Dedifferentiated amniotic fluid mesenchymal stem cell (primary cell): Measurements from ENCODE around the gene MYOCD.

ENCODE experiments used
- DNase-seq: peaks from one replicate; pipeline ENCODE4 v3.0.0-alpha.2; 2016; ENCODE audit errors: extremely low spot score

Gene MYOCD

GRCh38 chr17:12641084-12641483, 24.6 kb upstream of the MYOCD start:
- no peak for DNase-seq

- DNase-seq, result no peak
Measured at GRCh38 chr17:12642034-12642433, 23.7 kb upstream of the MYOCD start.

GRCh38 chr17:12643822-12644221, 21.9 kb upstream of the MYOCD start:
- DNase-seq, result no peak

GRCh38 chr17:12644623-12645022, 21.1 kb upstream of the MYOCD start:
- DNase-seq, result no peak

GRCh38 chr17:12646761-12647422, 18.8 kb upstream of the MYOCD start:
- DNase-seq, result no peak

GRCh38 chr17:12648498-12648897, 17.2 kb upstream of the MYOCD start:
- DNase-seq, result no peak

- no peak for DNase-seq
Measured at GRCh38 chr17:12655936-12656335, 9.8 kb upstream of the MYOCD start.

GRCh38 chr17:12656354-12656753, 9.3 kb upstream of the MYOCD start:
- DNase-seq, result no peak

GRCh38 chr17:12659500-12659899, 6.2 kb upstream of the MYOCD start:
- no peak for DNase-seq

- no peak for DNase-seq
Measured at GRCh38 chr17:12664252-12664651, 1.4 kb upstream of the MYOCD start.

GRCh38 chr17:12664894-12665262, 812 bp upstream of the MYOCD start:
- DNase-seq, result no peak

GRCh38 chr17:12666718-12667117, 1.0 kb downstream of the MYOCD start:
- DNase-seq, result no peak

GRCh38 chr17:12667299-12667958, 1.7 kb downstream of the MYOCD start:
- DNase-seq, result peak; percentile 64

GRCh38 chr17:12671906-12672305, 6.2 kb downstream of the MYOCD start:
- DNase-seq, result no peak

- DNase-seq, result no peak
Measured at GRCh38 chr17:12672947-12673346, 7.3 kb downstream of the MYOCD start.

- no peak for DNase-seq
Measured at GRCh38 chr17:12673788-12674187, 8.1 kb downstream of the MYOCD start.

GRCh38 chr17:12680407-12680897, 14.8 kb downstream of the MYOCD start:
- no peak for DNase-seq

GRCh38 chr17:12680993-12681392, 15.3 kb downstream of the MYOCD start:
- DNase-seq, result no peak

- no peak for DNase-seq
Measured at GRCh38 chr17:12683299-12683698, 17.6 kb downstream of the MYOCD start.

GRCh38 chr17:12686486-12686885, 20.8 kb downstream of the MYOCD start:
- DNase-seq, result no peak

- DNase-seq, result no peak
Measured at GRCh38 chr17:12688382-12688781, 22.7 kb downstream of the MYOCD start.

GRCh38 chr17:12691173-12691572, 25.5 kb downstream of the MYOCD start:
- peak; percentile 57 for DNase-seq

GRCh38 chr17:12693640-12694039, 27.9 kb downstream of the MYOCD start:
- DNase-seq, result peak; percentile 54

GRCh38 chr17:12706070-12706469, 40.4 kb downstream of the MYOCD start:
- DNase-seq, result no peak
